GM10266 (cell line): ENCODE results near the gene NLGN1.

Experiments
- DNase-seq: peaks from one replicate; pipeline ENCODE4 v3.0.0; 2012; ENCODE audit errors: extremely low spot score
- TF ChIP-seq, protein P1 (sequence below): IDR thresholded peaks from 2 replicates; pipeline ENCODE4 v1.5.1; 2012; ENCODE audit warnings: mild to moderate bottlenecking, low read depth; ENCODE audit not compliant: control insufficient read depth, insufficient read depth; ENCODE audit errors: missing control alignments

NLGN1 gene

GRCh38 chr3:173567997-173568396, 170.5 kb downstream of the NLGN1 start:
- TF ChIP-seq, protein P1, sequence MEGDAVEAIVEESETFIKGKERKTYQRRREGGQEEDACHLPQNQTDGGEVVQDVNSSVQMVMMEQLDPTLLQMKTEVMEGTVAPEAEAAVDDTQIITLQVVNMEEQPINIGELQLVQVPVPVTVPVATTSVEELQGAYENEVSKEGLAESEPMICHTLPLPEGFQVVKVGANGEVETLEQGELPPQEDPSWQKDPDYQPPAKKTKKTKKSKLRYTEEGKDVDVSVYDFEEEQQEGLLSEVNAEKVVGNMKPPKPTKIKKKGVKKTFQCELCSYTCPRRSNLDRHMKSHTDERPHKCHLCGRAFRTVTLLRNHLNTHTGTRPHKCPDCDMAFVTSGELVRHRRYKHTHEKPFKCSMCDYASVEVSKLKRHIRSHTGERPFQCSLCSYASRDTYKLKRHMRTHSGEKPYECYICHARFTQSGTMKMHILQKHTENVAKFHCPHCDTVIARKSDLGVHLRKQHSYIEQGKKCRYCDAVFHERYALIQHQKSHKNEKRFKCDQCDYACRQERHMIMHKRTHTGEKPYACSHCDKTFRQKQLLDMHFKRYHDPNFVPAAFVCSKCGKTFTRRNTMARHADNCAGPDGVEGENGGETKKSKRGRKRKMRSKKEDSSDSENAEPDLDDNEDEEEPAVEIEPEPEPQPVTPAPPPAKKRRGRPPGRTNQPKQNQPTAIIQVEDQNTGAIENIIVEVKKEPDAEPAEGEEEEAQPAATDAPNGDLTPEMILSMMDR = no peak
- DNase-seq = no peak

- TF ChIP-seq, protein P1 = no peak
These were observed 171.1 kb downstream of the NLGN1 start for GRCh38 chr3:173568623-173569022.

DNA sequence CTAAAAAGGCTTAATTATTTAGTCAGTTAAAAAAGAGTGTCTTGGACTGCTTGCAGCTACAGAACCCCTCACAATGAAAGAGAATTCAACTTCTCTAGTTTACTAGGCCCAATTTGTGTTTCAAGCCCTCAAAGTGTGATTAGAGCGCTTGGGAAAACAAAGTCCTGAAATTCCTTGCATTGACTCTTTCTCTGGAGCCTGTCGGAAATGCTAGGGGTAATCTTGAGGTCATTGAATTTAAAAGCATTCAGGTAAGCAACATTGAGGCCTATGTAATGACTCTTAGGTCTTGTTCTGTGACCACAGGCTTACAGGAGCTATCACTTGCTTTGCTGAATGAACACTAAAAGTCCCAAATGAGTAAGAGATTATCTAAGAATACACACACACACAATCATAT, 186.0 kb downstream of the NLGN1 start:
- DNase-seq = no peak
- TF ChIP-seq, protein P1 = no peak

More at GRCh38 chr3:173568623-173569022, 171.1 kb downstream of the NLGN1 start:
- no peak for DNase-seq

- TF ChIP-seq, protein P1 = peak; percentile 29
- no peak for DNase-seq
These were observed 186.7 kb downstream of the NLGN1 start for GRCh38 chr3:173584093-173584837.

DNA sequence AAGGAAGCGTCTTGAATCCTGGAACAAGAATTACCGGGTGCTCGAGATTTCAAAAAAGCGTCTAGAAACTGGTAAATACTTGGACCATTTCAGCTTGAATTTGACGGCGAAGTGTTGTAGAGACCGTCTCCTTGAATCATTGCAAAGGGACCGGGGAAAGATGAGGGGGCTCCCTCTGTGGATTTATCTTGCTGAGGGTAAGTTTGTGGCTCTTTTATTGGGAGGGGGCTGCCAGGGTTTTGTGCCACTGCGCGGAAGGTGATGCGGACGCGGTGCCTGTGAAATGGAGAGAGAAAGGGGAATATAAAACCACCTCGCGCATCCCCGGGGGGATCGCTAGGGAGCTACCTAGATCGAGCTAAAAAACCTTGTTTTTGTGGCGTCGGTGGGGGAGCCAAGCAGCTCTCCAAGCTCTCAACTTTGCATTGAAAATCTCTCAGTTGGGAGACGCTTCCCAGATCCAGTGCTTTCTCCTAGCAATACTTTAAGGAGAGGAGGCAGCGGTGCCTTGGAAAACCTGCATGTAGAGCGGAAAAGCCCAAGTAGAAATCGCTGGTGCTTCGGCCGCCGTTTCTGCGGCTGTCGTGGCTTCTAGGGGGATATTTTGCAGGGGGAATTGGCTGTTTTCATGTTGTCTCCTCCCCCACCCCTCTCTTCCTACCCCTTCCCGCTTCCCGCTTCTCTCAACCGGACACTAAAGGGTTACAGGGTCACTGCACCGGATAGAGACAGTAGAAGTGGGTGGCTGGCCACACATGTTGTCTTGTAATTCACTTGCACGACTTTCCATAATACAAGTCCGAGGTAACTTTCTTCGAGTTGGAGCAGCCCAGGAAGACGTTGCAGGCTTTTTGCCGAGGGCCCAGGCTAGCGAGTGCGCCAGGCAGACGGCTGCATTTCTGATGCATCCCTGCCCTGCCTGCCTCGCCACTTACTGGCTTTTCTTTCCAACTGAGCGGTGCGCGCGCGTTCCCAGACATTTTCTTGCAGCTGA, 187.6 kb downstream of the NLGN1 start:
- no peak for DNase-seq
- TF ChIP-seq, protein P1 = no peak

DNA sequence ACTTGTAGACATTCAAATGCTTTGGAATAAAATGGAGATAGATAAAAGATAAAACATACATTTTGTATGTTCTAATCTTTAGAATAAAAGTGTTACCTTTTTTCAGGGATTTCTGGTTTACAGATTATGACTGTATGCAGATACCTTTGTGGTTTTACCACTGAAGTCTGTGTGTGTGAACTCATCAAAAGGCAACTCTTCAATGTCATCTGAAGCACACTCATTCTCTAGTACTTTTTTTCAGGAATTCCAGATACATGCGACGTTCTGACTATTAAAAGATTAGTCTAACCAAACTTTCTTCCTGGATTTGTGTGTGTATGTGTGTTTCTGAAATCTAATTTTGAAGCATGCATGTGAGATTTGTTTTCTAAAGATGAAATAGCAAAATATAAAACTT, 188.6 kb downstream of the NLGN1 start:
- DNase-seq = no peak
- TF ChIP-seq, protein P1 = no peak
